GM12873 (cell line): ENCODE measurements around the gene DMXL2.

Source experiments
- TF ChIP-seq, protein P1 (sequence below): IDR thresholded peaks from 2 replicates; pipeline ENCODE4 v1.5.1; 2012; ENCODE audit warnings: low read depth, mild to moderate bottlenecking, moderate library complexity, low read length, control low read depth; ENCODE audit not compliant: insufficient read depth; ENCODE audit errors: missing control alignments

Gene DMXL2

DNA sequence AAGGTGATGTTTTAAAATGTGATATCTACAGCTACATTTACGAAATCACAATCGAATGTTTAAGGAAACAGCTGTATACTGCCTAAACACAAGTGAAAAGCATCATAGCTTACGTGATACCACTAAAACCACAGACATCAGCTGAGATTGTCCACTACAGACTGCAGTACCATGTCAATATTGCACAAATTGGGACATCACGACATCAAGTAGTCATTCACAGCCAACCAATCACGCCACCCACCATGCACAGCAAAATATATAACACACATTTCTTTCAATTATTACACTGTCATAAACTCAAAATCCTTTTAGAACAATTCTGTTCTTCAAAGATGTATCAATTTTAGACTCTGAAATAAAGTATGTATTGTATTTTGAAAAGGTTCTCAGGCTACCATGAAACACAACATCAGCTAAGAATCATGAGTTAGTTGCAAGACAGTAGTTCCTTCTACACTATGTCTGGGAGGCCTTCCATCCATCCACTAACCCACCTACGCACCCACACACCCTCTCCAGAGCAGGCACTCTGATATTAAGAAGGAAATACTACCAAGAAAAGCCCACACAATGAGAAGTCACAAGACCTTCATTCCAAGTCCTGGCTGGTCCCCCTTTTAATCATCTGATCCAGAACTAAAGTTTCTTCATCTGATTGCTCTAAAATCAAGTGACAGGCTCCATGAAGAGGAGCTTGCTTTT is 3.1 kb downstream of the DMXL2 start:
- TF ChIP-seq, protein P1, sequence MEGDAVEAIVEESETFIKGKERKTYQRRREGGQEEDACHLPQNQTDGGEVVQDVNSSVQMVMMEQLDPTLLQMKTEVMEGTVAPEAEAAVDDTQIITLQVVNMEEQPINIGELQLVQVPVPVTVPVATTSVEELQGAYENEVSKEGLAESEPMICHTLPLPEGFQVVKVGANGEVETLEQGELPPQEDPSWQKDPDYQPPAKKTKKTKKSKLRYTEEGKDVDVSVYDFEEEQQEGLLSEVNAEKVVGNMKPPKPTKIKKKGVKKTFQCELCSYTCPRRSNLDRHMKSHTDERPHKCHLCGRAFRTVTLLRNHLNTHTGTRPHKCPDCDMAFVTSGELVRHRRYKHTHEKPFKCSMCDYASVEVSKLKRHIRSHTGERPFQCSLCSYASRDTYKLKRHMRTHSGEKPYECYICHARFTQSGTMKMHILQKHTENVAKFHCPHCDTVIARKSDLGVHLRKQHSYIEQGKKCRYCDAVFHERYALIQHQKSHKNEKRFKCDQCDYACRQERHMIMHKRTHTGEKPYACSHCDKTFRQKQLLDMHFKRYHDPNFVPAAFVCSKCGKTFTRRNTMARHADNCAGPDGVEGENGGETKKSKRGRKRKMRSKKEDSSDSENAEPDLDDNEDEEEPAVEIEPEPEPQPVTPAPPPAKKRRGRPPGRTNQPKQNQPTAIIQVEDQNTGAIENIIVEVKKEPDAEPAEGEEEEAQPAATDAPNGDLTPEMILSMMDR = no peak

DNA sequence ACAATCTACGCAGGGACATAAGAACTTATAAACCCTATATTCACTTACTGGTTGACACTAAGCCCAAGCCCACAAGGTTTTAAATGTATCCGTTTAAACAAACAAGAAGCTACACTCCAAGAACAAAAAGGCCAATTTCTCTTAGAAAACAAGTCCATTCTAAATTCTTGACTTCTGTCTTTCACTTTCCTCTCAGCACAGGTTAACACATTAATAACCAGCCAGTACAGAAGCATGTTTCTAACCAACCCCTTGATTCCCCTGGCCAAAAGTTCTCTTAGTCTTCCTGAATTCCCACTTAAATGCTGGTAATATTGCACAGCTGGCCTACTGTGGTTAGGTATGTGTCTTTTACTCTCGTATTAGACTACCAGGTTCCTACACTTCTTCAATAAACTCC is 4.7 kb downstream of the DMXL2 start:
- TF ChIP-seq, protein P1 = no peak

DNA sequence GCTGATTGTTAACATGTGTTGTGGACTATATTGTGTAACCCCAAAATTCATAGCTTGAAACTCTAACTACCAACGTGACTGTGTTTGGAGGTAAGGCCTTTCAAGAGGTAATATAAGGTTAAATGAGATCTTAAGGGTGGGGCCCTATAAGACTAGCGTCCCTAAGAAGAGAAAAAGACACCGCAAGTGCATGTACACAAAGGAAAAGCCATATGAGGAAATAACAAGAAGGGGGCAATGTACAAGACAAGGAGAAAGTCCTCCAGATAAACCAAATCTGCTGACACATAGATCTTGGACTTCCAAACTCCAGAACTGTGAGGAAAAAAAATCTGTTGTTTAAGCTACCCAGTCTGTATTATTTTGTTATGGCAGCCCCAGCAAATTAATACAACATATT is 8.6 kb downstream of the DMXL2 start:
- TF ChIP-seq, protein P1 = no peak

DNA sequence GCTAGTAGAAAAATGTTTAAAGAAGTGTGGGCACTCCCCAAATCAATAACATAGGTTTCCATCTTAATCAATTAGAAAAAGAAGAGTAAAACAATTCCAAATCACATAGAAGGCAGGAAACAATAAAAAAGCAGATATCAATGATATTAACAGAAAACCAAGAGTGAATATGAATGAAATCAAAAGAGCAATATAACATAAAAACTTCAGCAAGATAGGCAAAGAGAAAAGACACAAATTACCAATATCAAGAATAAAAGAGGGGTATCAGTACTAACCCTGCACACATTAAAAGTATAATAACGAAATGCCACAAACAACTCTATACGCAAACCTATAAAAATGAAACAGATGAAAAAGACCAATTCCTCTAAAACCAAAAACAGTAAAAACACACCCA is 19.6 kb downstream of the DMXL2 start:
- TF ChIP-seq, protein P1 = no peak

DNA sequence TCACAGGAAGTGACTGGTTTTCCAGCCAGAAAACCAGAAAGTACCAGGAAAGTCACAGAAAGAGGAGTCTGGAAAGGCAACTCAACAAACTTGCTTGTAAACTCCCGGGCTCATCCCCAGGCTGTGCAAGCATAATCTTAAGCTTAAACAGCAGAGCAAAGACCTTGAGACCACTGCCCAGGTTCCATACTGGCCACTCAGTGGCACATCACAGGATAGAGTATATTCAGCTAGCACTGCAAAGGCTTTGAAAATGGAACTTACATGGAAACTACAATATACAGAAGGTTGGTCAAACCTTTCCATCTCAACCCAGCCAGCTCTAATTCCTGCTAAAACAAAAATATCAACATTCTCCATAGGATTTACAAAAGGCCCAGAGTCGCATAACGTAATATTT is 20.1 kb downstream of the DMXL2 start:
- TF ChIP-seq, protein P1 = no peak

DNA sequence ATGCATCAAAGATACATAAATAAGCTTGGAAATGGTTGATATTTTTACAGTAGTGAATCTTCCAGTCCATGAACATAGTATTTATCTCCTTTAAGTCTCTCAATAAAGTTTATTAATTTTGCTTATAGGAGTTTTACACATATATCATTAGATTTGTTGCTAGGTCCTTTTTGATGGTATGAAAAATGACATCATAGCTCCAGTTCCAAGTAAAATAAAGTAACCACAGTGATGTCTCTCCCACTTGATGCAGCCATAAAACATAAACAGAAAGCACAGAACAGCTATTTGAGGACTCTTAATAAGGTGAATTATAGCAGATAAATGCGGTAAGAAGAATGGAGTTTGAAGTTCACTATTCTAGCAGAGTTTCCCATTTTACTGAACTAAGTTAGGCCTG is 20.8 kb downstream of the DMXL2 start:
- TF ChIP-seq, protein P1 = no peak

DNA sequence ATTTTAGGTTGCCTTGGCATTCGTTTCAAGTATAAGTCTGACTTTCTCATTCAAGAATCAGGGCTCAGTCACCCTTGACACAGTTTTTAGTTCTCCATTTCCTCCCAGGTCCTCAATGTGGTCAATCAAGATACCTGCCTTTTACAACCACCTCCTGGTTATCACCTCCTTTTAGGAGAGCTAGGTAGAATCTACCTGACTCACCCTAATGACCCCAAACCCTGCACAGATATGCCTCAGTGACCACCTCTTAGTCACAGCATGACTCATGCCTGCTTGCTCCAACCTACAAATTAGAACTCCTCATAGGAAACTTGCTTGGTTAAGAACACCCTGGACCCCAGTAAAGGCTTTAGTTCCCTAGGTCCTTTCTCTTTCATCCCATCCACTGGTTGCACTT is 22.5 kb downstream of the DMXL2 start:
- TF ChIP-seq, protein P1 = no peak
